Endothelial cell of umbilical vein (primary cell): ENCODE measurements around the gene NR2E3. TPM values are rescaled to one million over a fixed set of nuclear protein-coding genes. Genes with fewer than 3 reads are reported as not detected.
A peak's percentile ranks its signal among the peaks of the same experiment; 100 is the strongest.

ENCODE experiments used
- BruUV-seq: library from RNA; stranded (reverse); fragments of 400-500 nt; replicated peaks from 2 replicates; lab custom pipeline; 2021; lab: Mats Ljungman, UMichigan
- CTCF ChIA-PET: fragments of 300-600, 350-600 bp; sonication (Branson Sonifier 250); formaldehyde crosslinking; loops from one replicate; lab custom pipeline; 2021; ENCODE audit warnings: antibody characterized with exemption, inconsistent platforms; lab: Charles Lee
- POLR2A ChIA-PET: fragments of 300-600, 350-600 bp; sonication (Branson Sonifier 250); formaldehyde crosslinking; loops from one replicate; lab custom pipeline; 2021; ENCODE audit warnings: antibody characterized with exemption, inconsistent platforms; lab: Charles Lee
- DNase-seq: peaks from one replicate; pipeline ENCODE4 v3.0.0-alpha.2; 2011; ENCODE audit warnings: low read depth, low spot score
- FAIRE-seq: peaks from 2 replicates; lab custom pipeline; 2011; peaks lifted over from hg19 to GRCh38; lab: Jason Lieb, UNC
- H2AFZ ChIP-seq: 2 replicates; pipeline ENCODE4 v1.6.0; 2012; ENCODE audit warnings: low read depth, low read length, control low read depth, inconsistent platforms
- H3K27ac ChIP-seq: 2 replicates; pipeline ENCODE4 v1.5.1; 2011; ENCODE audit warnings: low read depth, mild to moderate bottlenecking, control low read depth, low read length, moderate library complexity; ENCODE audit not compliant: insufficient read depth
- H3K27me3 ChIP-seq, 2 experiments: 2 replicates each; pipeline versions ENCODE4 v1.6.0 to v1.6.1; 2011; ENCODE audit warnings: low read length in 2 of 2, mixed read lengths in 1 of 2; ENCODE audit not compliant: control insufficient read depth in 2 of 2, insufficient read depth in 2 of 2
- H3K36me3 ChIP-seq, 2 experiments: 2 replicates in 1 of 2; 3 replicates in 1 of 2; pipeline ENCODE4 v1.5.1; 2011; ENCODE audit warnings: low read length in 2 of 2, mild to moderate bottlenecking in 1 of 2, moderate library complexity in 1 of 2; ENCODE audit not compliant: control insufficient read depth in 2 of 2, insufficient read depth in 2 of 2; ENCODE audit errors: extremely low read depth in 1 of 2
- H3K4me1 ChIP-seq: 3 replicates; pipeline ENCODE4 v1.5.1; 2011; ENCODE audit warnings: mild to moderate bottlenecking, low read length; ENCODE audit not compliant: control insufficient read depth, insufficient read depth; ENCODE audit errors: extremely low read depth
- H3K4me2 ChIP-seq: 2 replicates; pipeline ENCODE4 v1.6.1; 2011; ENCODE audit warnings: low read length, control low read depth, mixed read lengths; ENCODE audit not compliant: insufficient read depth
- H3K4me3 ChIP-seq, 3 experiments: fragments of 200-600 bp in 1 of 3; sonication (generic), shearing (Covaris generic) in 1 of 3; replicated peaks in 1 of 3; 2 replicates each; pipeline ENCODE4 v1.5.1; 2011 to 2016; ENCODE audit warnings: control low read depth in 3 of 3, low read length in 3 of 3, mild to moderate bottlenecking in 2 of 3, inconsistent platforms in 1 of 3, low read depth in 1 of 3, moderate library complexity in 1 of 3; ENCODE audit not compliant: insufficient read depth in 1 of 3
- H3K79me2 ChIP-seq: 2 replicates; pipeline ENCODE4 v1.6.0; 2012; ENCODE audit warnings: low read length, inconsistent platforms; ENCODE audit not compliant: control insufficient read depth, insufficient read depth
- H3K9ac ChIP-seq: replicated peaks from 2 replicates; pipeline ENCODE3; 2011; ENCODE audit warnings: low read length, control low read depth; ENCODE audit not compliant: insufficient read depth; ENCODE audit errors: extremely low read depth
- H3K9me1 ChIP-seq: replicated peaks from 3 replicates; pipeline ENCODE4 v1.6.0; 2011; ENCODE audit warnings: mild to moderate bottlenecking, low read length; ENCODE audit not compliant: control insufficient read depth, insufficient read depth; ENCODE audit errors: extremely low read depth
- H3K9me3 ChIP-seq: replicated peaks from 2 replicates; pipeline ENCODE4 v1.5.1; 2012; ENCODE audit warnings: low read length, inconsistent platforms; ENCODE audit not compliant: control insufficient read depth, insufficient read depth
- H4K20me1 ChIP-seq: replicated peaks from 2 replicates; pipeline ENCODE3; 2011; ENCODE audit warnings: mild to moderate bottlenecking, low read length; ENCODE audit not compliant: control insufficient read depth, insufficient read depth; ENCODE audit errors: extremely low read depth
- CTCF ChIP-seq, 2 donors: IDR thresholded peaks; 1 replicate in 1 of 2; 2 replicates in 1 of 2; pipeline ENCODE4 v1.5.1; 2011; ENCODE audit warnings: low read length in 2 of 2, mild to moderate bottlenecking in 2 of 2, moderate library complexity in 2 of 2, control low read depth in 1 of 2, inconsistent platforms in 1 of 2, low read depth in 1 of 2; ENCODE audit not compliant: insufficient read depth in 1 of 2; ENCODE audit errors: extremely low read depth in 1 of 2
- EZH2 ChIP-seq: IDR thresholded peaks from 2 replicates; pipeline ENCODE4 v1.6.1; 2012; ENCODE audit warnings: borderline replicate concordance, low read depth, mild to moderate bottlenecking, moderate library complexity, low read length, inconsistent platforms; ENCODE audit not compliant: severe bottlenecking
- FOS ChIP-seq: IDR thresholded peaks from 2 replicates; pipeline ENCODE4 v1.6.1; 2011; ENCODE audit warnings: mild to moderate bottlenecking, low read length, moderate library complexity, borderline replicate concordance; ENCODE audit not compliant: insufficient read depth
- GATA2 ChIP-seq: IDR thresholded peaks from 2 replicates; pipeline ENCODE4 v1.7.0; 2011; ENCODE audit warnings: low read depth, mild to moderate bottlenecking, moderate library complexity, mixed read lengths, low read length; ENCODE audit not compliant: insufficient read length, insufficient read depth
- JUN ChIP-seq: IDR thresholded peaks from 2 replicates; pipeline ENCODE4 v1.6.1; 2011; ENCODE audit warnings: borderline replicate concordance, low read depth; ENCODE audit not compliant: insufficient read length, insufficient read depth
- MAX ChIP-seq: IDR thresholded peaks from 2 replicates; pipeline ENCODE4 v1.6.1; 2011; ENCODE audit not compliant: insufficient read depth, insufficient read length
- MYC ChIP-seq: IDR thresholded peaks from one replicate; pipeline ENCODE4 v1.6.1; 2011; ENCODE audit warnings: mild to moderate bottlenecking, low read depth, low read length
- POLR2A ChIP-seq: IDR thresholded peaks from 2 replicates; pipeline ENCODE4 v1.6.1; 2012; ENCODE audit warnings: low read depth, mild to moderate bottlenecking, control low read depth, low read length
- POLR2AphosphoS5 ChIP-seq: IDR thresholded peaks from 2 replicates; pipeline ENCODE4 v1.6.1; 2012; ENCODE audit warnings: low read depth, mild to moderate bottlenecking, control low read depth, low read length, moderate library complexity; ENCODE audit not compliant: insufficient read depth
- dilution Hi-C: fragments of 300-500 bp; cut with MboI; formaldehyde crosslinking; loops from one replicate; pipeline ENCODE4 v1.15.0; 2019; ENCODE audit warnings: low sequenced_read_pairs; ENCODE audit not compliant: extremely low pct_ligation_motif_present
- intact Hi-C: fragments of 100-400 bp; cut with micrococcal nuclease; formaldehyde crosslinking; loops from one replicate; pipeline ENCODE4 v1.10.0; 2022
- polyA plus RNA-seq, 4 experiments: library from polyadenylated mRNA; depleted of rRNA in 3 of 4; stranded (reverse) in 3 of 4; unstranded in 1 of 4; fragments of >200 nt; gene quantifications; 2 replicates each; pipeline versions ENCODE4 v1.2.1 to v1.2.3, GENCODE V29; 2011 to 2012; ENCODE audit warnings: missing spikeins in 1 of 4
- total RNA-seq: library from RNA; stranded (reverse); gene quantifications from 2 replicates; pipeline ENCODE4 v1.2.3, GENCODE V29; 2021

Gene NR2E3
- total and polyA plus RNA-seq, 2 donors (not counting 3 experiments of a cell fraction or from before 2014, with no cell fraction given) = 0.04 to 0.38 TPM

GRCh38 chr15:71791975-71792374 lies 18.4 kb upstream of the NR2E3 start:
- Histone ChIP-seq H3K4me2 (no peak overlapping the region), H3K36me3 (no peaks in the 10 kb centered on the region)
- CTCF ChIA-PET = interaction anchor here (0.8 to 4.1 kb wide), 6 partner anchors 8 to 364 kb away, joined by 3 to 50 read pairs (median 8); no protein-coding TSS in a partner anchor

More at GRCh38 chr15:71791975-71792374, 18.4 kb upstream of the NR2E3 start:
- H3K9ac ChIP-seq = no peak overlapping the region
- FAIRE-seq (no peak), DNase-seq (no peak)
- no peaks in the 10 kb centered on the region for H3K79me2 ChIP-seq
- dilution Hi-C loops (no loop called here), intact Hi-C loops (loop anchor here (1.0 to 2.0 kb wide), 2 partner anchors 12 to 31 kb away; no protein-coding TSS in a partner anchor)
- no peaks in the 10 kb centered on the region for H3K27me3 ChIP-seq
- POLR2A ChIA-PET = no interaction called here
- BruUV-seq = no TSS peak
- H2AFZ ChIP-seq = peak overlapping the region; percentile 39
- H3K4me3 ChIP-seq = no peak overlapping the region
- H4K20me1 ChIP-seq = no peaks in the 10 kb centered on the region
- peaks cover 47% of the 10 kb centered on the region for H3K4me1 ChIP-seq
- no peaks in the 10 kb centered on the region for H3K9me1 ChIP-seq
- H3K27ac ChIP-seq = peak overlapping the region; percentile 74
- H3K9me3 ChIP-seq = no peaks in the 10 kb centered on the region
- TF ChIP-seq POLR2A = no peak
- TF ChIP-seq POLR2AphosphoS5 = no peak
- TF ChIP-seq JUN = no peak
- no peak for TF ChIP-seq GATA2
- TF ChIP-seq EZH2 = no peak
- no peak for TF ChIP-seq MYC
- TF ChIP-seq MAX = no peak
- TF ChIP-seq CTCF (IDR thresholded peaks at IDR 0.05; ENCODE audit: extremely low read depth in 1 of 2, insufficient read depth in 1 of 2, low read depth in 1 of 2, low read length in 2 of 2) = no peak
- no peak for TF ChIP-seq FOS
